ENCODE measurements around the gene DACT1.

DNA sequence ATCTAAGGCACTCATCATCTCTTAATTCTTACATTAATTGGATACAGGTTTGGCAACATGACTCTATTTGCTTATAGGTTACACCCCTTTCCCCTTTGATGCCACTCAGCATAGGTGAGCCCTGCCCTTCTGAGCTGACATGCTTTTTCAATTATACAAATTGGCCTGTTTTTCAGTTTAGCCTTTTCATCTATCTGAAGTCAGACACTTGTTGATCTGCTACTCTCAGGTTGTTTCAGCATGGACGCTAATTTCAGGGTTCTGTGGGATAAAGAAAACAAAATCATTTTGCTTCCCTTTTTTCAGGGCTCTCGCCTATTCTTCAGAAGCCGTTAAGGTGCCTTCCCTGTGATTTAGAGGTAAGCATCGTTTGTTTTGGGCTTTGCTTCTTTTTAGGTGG, 55.3 kb downstream of the DACT1 start:
- TF ChIP-seq POLR2AphosphoS5 (IDR thresholded peaks at IDR 0.05; ENCODE audit: low read depth, low read length) (no peak), ELF1 (IDR thresholded peaks at IDR 0.05) (no peak), CHD2 (IDR thresholded peaks at IDR 0.05; ENCODE audit: low read length, partially characterized antibody) (no peak)
- TF ChIP-seq, protein P1, sequence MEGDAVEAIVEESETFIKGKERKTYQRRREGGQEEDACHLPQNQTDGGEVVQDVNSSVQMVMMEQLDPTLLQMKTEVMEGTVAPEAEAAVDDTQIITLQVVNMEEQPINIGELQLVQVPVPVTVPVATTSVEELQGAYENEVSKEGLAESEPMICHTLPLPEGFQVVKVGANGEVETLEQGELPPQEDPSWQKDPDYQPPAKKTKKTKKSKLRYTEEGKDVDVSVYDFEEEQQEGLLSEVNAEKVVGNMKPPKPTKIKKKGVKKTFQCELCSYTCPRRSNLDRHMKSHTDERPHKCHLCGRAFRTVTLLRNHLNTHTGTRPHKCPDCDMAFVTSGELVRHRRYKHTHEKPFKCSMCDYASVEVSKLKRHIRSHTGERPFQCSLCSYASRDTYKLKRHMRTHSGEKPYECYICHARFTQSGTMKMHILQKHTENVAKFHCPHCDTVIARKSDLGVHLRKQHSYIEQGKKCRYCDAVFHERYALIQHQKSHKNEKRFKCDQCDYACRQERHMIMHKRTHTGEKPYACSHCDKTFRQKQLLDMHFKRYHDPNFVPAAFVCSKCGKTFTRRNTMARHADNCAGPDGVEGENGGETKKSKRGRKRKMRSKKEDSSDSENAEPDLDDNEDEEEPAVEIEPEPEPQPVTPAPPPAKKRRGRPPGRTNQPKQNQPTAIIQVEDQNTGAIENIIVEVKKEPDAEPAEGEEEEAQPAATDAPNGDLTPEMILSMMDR (IDR thresholded peaks at IDR 0.05): no peak
- TF ChIP-seq, protein P2, sequence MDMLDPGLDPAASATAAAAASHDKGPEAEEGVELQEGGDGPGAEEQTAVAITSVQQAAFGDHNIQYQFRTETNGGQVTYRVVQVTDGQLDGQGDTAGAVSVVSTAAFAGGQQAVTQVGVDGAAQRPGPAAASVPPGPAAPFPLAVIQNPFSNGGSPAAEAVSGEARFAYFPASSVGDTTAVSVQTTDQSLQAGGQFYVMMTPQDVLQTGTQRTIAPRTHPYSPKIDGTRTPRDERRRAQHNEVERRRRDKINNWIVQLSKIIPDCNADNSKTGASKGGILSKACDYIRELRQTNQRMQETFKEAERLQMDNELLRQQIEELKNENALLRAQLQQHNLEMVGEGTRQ (IDR thresholded peaks at IDR 0.05; ENCODE audit: borderline replicate concordance, low read depth, low read length): no peak
- TF ChIP-seq, protein P3, sequence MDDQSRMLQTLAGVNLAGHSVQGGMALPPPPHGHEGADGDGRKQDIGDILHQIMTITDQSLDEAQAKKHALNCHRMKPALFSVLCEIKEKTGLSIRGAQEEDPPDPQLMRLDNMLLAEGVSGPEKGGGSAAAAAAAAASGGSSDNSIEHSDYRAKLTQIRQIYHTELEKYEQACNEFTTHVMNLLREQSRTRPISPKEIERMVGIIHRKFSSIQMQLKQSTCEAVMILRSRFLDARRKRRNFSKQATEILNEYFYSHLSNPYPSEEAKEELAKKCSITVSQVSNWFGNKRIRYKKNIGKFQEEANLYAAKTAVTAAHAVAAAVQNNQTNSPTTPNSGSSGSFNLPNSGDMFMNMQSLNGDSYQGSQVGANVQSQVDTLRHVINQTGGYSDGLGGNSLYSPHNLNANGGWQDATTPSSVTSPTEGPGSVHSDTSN (IDR thresholded peaks at IDR 0.05): no peak
- TF ChIP-seq, protein P4, sequence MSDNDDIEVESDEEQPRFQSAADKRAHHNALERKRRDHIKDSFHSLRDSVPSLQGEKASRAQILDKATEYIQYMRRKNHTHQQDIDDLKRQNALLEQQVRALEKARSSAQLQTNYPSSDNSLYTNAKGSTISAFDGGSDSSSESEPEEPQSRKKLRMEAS (IDR thresholded peaks at IDR 0.05; ENCODE audit: low read depth): no peak

Data from SK-N-SH (cell line).